DOHH2 (cell line): Measurements from ENCODE around the gene SHROOM3.

Experiments
- EZH2phosphoT487 ChIP-seq: fragments of 200-600 bp; sonication (generic); IDR thresholded peaks from 2 replicates; pipeline ENCODE4 v1.6.1; 2017; ENCODE audit warnings: borderline replicate concordance, mild to moderate bottlenecking, antibody characterized with exemption, low read length, moderate library complexity, mixed read lengths
- TF ChIP-seq, protein P1 (sequence below): fragments of 200-600 bp; sonication (generic); IDR thresholded peaks from one replicate; pipeline ENCODE4 v1.5.1; 2014; ENCODE audit warnings: antibody characterized with exemption, mild to moderate bottlenecking, low read depth, low read length; ENCODE audit not compliant: poor library complexity, severe bottlenecking

DNA sequence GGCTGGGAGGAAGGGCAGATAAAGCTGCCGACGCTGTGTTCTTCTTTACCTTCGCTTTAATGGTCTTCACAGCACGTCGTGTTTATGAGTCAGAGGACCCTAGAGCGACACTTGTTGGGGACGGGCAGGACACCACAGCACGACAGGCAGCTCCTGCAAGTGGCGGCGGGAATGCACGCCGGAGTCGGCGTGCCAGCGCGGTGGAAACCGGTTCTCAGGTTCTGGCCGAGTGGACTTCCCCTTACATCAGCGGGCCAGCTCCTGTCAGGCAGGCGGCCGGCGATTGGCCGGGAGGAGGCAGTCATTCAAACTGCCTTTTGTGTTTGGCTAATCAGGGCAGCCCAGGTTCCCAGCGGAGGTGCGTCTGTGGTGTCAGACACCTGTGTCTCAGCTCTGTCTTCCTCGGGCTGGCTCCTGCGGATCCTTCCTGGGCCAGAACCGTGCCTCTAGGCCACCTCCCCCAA is 150.9 kb downstream of the SHROOM3 start:
- TF ChIP-seq, protein P1, sequence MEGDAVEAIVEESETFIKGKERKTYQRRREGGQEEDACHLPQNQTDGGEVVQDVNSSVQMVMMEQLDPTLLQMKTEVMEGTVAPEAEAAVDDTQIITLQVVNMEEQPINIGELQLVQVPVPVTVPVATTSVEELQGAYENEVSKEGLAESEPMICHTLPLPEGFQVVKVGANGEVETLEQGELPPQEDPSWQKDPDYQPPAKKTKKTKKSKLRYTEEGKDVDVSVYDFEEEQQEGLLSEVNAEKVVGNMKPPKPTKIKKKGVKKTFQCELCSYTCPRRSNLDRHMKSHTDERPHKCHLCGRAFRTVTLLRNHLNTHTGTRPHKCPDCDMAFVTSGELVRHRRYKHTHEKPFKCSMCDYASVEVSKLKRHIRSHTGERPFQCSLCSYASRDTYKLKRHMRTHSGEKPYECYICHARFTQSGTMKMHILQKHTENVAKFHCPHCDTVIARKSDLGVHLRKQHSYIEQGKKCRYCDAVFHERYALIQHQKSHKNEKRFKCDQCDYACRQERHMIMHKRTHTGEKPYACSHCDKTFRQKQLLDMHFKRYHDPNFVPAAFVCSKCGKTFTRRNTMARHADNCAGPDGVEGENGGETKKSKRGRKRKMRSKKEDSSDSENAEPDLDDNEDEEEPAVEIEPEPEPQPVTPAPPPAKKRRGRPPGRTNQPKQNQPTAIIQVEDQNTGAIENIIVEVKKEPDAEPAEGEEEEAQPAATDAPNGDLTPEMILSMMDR: no peak
- TF ChIP-seq EZH2phosphoT487: no peak
